Peyer's patch (tissue), 4 donors: Measurements from ENCODE around the gene LRIG1. TPM values are rescaled to one million over a fixed set of nuclear protein-coding genes. Genes with fewer than 3 reads are reported as not detected.

Experiments used
- DNase-seq, 3 donors: peaks; one replicate each; pipeline ENCODE4 v3.0.0-alpha.2; 2017 to 2019
- H3K27ac ChIP-seq, 4 donors: fragments of 200-600 bp; sonication (generic); one replicate each; pipeline ENCODE4 v1.5.1; 2016 to 2019
- H3K27me3 ChIP-seq, 2 donors: fragments of 200-600 bp; sonication (generic); one replicate each; pipeline ENCODE4 v1.5.1; 2019
- H3K36me3 ChIP-seq, 3 donors: fragments of 200-600 bp; sonication (generic); one replicate each; pipeline ENCODE4 v1.5.1; 2016 to 2019
- H3K4me1 ChIP-seq, 4 donors: fragments of 200-600 bp; sonication (generic); one replicate each; pipeline ENCODE4 v1.5.1; 2016 to 2019
- H3K4me3 ChIP-seq, 4 donors: fragments of 200-600 bp; sonication (generic); 1 replicate in 3 of 4; 2 replicates in 1 of 4; pipeline ENCODE4 v1.5.1; 2016 to 2019; ENCODE audit warnings: mild to moderate bottlenecking in 1 of 4
- H3K9me3 ChIP-seq, 4 donors: fragments of 200-600 bp; sonication (generic); one replicate each; pipeline ENCODE4 v1.5.1; 2016 to 2019; ENCODE audit warnings: mild to moderate bottlenecking in 1 of 4
- POLR2A ChIP-seq, 2 donors: fragments of 450-650 bp; IDR thresholded peaks; one replicate each; pipeline ENCODE4 v1.5.1; 2017; ENCODE audit warnings: antibody characterized with exemption in 2 of 2, mild to moderate bottlenecking in 2 of 2, moderate library complexity in 2 of 2
- total RNA-seq, 4 donors: library from RNA; depleted of rRNA; stranded (reverse); fragments of >200 nt; gene quantifications; one replicate each; pipeline ENCODE4 v1.1.0, GENCODE V29; 2016
- TF ChIP-seq, protein P1 (sequence below), 6 experiments: fragments of 450-650 bp in 4 of 6; fragments of 200-600 bp in 2 of 6; sonication (generic) in 1 of 6; IDR thresholded peaks; one replicate each; pipeline ENCODE4 v1.5.1; 2017 to 2019; ENCODE audit warnings: antibody characterized with exemption in 6 of 6, mild to moderate bottlenecking in 3 of 6, moderate library complexity in 1 of 6

LRIG1 gene
- total RNA-seq, 4 donors from 2014 or later: 28.5 to 65.2 (median 59.2) TPM

DNA sequence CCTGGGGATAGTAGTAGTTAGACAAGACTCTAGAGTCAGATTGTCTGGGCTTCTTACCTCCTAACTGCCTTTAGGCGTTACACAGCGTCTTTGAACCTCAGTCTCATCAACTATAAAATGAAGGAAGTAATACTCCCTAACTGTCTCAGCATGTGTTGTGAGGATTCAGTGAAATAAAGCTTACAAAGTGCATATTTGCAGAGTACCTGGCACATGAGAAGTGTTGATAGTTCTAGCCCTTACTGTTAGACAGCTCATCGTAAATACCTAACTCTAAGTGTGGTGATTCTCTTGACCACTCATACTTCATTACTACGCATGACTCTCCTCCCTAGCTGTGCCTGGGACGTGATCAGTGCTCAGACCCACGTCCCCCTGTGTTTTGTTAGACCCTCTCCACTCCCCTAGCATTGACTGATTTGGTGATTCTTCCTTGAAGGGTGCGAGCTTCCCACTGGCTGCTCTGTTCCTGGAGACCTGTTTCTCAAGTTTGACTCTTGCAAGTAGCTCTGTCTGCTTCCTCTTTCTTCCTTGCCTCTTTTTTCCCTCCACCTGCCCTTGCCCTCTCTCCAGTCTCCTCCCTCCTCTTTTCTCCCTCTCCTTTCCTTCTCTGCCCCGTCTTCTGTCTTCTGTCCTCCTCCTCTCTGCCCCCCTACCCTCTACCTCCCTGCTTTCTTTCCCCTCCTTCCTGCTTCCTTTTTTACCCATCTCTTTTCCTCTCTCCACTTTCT is 155.8 kb downstream of the LRIG1 start:
- no peaks in the 10 kb centered on the region for H3K9me3 ChIP-seq
- no peaks in the 10 kb centered on the region for H3K4me1 ChIP-seq
- TF ChIP-seq, protein P1, sequence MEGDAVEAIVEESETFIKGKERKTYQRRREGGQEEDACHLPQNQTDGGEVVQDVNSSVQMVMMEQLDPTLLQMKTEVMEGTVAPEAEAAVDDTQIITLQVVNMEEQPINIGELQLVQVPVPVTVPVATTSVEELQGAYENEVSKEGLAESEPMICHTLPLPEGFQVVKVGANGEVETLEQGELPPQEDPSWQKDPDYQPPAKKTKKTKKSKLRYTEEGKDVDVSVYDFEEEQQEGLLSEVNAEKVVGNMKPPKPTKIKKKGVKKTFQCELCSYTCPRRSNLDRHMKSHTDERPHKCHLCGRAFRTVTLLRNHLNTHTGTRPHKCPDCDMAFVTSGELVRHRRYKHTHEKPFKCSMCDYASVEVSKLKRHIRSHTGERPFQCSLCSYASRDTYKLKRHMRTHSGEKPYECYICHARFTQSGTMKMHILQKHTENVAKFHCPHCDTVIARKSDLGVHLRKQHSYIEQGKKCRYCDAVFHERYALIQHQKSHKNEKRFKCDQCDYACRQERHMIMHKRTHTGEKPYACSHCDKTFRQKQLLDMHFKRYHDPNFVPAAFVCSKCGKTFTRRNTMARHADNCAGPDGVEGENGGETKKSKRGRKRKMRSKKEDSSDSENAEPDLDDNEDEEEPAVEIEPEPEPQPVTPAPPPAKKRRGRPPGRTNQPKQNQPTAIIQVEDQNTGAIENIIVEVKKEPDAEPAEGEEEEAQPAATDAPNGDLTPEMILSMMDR (IDR thresholded peaks at IDR 0.05): no peak
- no peaks in the 10 kb centered on the region for H3K36me3 ChIP-seq
- H3K27me3 ChIP-seq: no peaks in the 10 kb centered on the region
- peak overlapping the region in 1 of 4 donors; percentile 20 for H3K27ac ChIP-seq
- no peak for DNase-seq
- no peak overlapping the region for H3K4me3 ChIP-seq

DNA sequence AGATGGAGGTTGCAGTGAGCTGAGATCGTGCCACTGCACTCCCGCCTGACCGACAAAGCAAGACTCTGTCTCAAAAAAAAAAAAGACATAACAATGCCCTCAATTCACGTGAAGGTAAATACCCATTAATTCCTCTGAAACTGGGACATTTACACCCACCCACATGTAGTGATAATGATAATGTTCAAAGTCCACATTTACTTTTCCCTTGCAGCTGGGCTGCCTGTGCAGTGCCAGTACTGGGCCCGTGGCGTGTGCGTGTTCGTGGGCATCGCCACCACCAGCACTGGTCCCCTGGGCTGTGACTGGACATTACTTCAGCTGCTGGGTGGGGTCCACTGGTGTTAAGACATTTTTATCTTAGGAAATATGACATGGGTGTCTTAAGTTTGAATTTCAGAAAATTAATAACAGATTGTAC is 156.4 kb downstream of the LRIG1 start:
- H3K4me3 ChIP-seq: no peak overlapping the region
- no peaks in the 10 kb centered on the region for H3K9me3 ChIP-seq
- TF ChIP-seq POLR2A (IDR thresholded peaks at IDR 0.05): no peak
- TF ChIP-seq, protein P1 (IDR thresholded peaks at IDR 0.05): no peak
- peak overlapping the region in 1 of 4 donors; percentile 20 for H3K27ac ChIP-seq
- DNase-seq: no peak
- H3K27me3 ChIP-seq: no peaks in the 10 kb centered on the region
- H3K36me3 ChIP-seq: no peaks in the 10 kb centered on the region
- no peaks in the 10 kb centered on the region for H3K4me1 ChIP-seq

DNA sequence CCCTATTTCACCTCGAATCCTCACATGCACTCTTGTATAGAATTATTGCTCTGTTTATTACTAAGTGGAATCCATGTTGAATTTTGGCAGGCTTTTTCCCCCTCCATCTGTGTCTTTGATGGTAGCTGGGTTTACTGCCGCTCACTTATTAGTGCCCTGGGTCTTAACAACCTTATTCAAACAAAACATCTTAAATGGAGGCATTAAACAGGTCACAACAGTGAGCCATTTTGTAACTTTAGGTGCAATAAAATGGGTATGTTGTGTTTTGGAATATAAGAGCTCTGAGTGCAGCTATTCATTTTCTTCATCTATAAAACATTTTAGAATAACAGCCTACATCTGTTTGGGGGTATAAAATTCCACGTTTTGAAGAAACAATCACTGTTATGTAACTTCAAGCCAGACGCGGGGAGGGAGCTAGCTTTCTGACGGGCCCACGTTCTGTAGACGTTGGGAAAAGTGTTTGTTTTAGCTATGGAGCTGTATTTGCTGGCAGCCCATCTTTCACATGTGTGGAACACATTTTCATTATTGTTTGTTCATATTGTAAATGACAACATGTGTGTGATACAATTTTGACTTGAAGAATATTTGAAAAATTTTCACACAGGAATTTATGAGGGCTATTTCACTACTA is 158.0 kb downstream of the LRIG1 start:
- no peaks in the 10 kb centered on the region for H3K36me3 ChIP-seq
- H3K4me1 ChIP-seq: no peaks in the 10 kb centered on the region
- no peaks in the 10 kb centered on the region for H3K27me3 ChIP-seq
- H3K4me3 ChIP-seq: no peak overlapping the region
- H3K9me3 ChIP-seq: no peaks in the 10 kb centered on the region
- no peak overlapping the region for H3K27ac ChIP-seq
- DNase-seq: no peak
- TF ChIP-seq, protein P1 (IDR thresholded peaks at IDR 0.05): no peak
- no peak for TF ChIP-seq POLR2A (IDR thresholded peaks at IDR 0.05)

DNA sequence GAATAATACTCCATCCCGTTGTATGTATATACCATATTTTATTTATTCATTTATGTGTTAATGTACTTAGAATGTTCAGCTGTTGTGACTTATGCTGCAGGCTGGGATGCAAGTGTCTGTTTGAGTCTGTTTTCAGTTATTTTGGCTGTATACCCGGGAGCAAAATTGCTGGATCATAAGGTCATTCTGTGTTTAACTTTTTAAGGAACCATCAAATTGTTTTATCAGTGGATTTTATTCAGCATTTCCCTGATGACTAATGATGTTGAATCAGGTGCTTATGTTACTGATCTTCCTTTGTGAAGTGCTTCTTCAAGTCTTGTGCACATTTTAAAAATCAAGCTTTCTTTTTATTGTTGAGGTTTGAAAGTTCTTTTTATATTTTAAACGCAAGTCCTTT is 161.9 kb downstream of the LRIG1 start:
- H3K27ac ChIP-seq: no peak overlapping the region
- H3K36me3 ChIP-seq: no peaks in the 10 kb centered on the region
- H3K4me1 ChIP-seq: no peaks in the 10 kb centered on the region
- H3K9me3 ChIP-seq: no peaks in the 10 kb centered on the region
- H3K4me3 ChIP-seq: no peak overlapping the region
- no peaks in the 10 kb centered on the region for H3K27me3 ChIP-seq
- DNase-seq: no peak
- TF ChIP-seq POLR2A (IDR thresholded peaks at IDR 0.05): no peak
- TF ChIP-seq, protein P1 (IDR thresholded peaks at IDR 0.05): no peak

DNA sequence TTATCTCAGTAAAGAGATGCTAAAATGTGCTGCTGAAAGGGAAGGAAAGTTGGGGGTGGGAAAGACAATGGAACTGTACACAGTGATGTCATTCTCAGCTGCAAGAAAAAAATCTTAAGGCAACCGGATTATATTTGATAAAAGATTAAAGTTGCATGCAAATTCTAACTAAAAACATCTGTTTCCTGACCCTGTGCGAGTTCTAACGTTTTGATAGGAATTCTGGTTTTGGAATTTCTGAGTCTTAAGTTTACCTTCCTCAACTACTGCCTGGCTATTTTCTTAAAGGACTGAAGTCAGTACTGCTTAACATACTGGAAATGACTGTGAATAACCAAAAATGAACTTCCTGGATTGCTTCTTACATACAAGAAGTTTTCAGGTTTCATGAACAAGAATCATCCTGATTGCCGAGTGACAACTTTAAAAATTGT is 164.5 kb downstream of the LRIG1 start:
- Histone ChIP-seq H3K36me3 (no peaks in the 10 kb centered on the region), H3K4me3 (no peak overlapping the region), H3K27me3 (no peaks in the 10 kb centered on the region), H3K9me3 (no peaks in the 10 kb centered on the region), H3K4me1 (no peaks in the 10 kb centered on the region), H3K27ac (no peak overlapping the region)
- DNase-seq: no peak
- TF ChIP-seq, protein P1 (IDR thresholded peaks at IDR 0.05): no peak
- no peak for TF ChIP-seq POLR2A (IDR thresholded peaks at IDR 0.05)
